Hindlimb muscle (tissue), 1 donor: Measurements from ENCODE around the gene WDFY1. TPM values are rescaled to one million over a fixed set of nuclear protein-coding genes. Genes with fewer than 3 reads are reported as not detected.

Source experiments
- DNase-seq: peaks from one replicate; pipeline ENCODE4 v3.0.0-alpha.2; 2013
- polyA plus RNA-seq: library from polyadenylated mRNA; unstranded; fragments of 120-200 nt; gene quantifications from one replicate; pipeline ENCODE4 v1.2.1, GENCODE V29; 2013; ENCODE audit not compliant: insufficient read length

WDFY1 gene
- polyA plus RNA-seq, 1 donor, result 29.6 TPM

DNA sequence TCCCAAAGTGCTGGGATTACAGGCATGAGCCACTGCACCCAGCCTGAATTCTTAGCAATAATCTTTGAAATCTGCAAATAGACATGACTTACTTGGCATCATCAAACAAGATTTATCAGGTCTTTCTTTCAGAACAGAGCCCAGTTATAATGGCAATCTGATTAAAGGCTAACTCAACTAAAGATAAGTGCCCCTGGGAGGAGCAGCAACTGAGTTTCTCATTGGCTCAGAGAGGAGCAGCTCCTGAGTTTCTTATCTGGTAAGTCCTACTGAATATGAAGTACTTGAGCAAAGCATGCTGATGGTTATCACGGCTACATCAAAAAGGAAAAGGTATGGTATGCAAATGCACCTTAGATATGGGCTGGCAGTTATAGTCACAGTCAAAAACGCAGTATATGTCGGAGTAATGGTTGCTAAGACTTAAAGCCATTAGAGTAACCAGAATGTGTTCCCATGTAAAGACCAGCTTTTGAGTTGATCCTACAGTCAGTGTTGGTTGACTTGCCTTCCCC, 92.8 kb downstream of the WDFY1 start:
- no peak for DNase-seq

DNA sequence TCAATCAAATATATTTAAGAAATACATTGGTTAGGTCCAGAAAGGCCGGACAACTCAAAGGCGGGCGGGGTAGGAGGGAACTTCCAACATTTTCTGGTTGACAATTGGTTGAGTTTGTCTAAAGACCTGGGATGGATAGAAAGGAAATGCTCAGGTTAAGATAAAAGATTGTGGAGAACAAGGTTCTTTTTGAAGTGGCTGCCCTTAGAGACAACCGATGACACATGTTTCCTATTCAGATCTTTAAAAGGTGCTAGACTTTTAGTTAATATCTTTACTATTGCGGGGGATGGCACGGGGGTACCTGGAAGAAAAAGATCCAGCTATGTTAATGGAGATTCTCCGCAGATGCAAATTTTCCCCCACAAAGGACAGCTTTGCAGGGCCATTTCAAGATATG, 97.7 kb downstream of the WDFY1 start:
- no peak for DNase-seq

DNA sequence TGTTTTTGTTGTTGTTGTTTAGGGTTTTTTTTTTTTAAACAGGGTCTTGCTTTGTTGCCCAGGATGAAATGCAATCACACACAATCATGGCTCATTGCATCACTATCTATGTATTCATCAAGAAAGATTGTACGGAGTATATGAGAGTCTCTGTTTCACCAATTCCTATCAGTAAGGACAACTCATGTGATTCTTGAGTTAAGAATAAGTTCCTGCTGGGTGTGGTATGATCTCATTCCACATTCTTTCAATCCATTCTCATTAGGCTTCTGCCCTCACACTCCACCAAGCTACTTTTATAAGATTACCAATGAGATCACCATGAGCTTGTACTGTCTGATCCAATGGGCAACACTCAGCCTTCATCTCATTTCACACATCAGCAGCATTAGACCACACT, 98.6 kb downstream of the WDFY1 start:
- DNase-seq, result no peak

DNA sequence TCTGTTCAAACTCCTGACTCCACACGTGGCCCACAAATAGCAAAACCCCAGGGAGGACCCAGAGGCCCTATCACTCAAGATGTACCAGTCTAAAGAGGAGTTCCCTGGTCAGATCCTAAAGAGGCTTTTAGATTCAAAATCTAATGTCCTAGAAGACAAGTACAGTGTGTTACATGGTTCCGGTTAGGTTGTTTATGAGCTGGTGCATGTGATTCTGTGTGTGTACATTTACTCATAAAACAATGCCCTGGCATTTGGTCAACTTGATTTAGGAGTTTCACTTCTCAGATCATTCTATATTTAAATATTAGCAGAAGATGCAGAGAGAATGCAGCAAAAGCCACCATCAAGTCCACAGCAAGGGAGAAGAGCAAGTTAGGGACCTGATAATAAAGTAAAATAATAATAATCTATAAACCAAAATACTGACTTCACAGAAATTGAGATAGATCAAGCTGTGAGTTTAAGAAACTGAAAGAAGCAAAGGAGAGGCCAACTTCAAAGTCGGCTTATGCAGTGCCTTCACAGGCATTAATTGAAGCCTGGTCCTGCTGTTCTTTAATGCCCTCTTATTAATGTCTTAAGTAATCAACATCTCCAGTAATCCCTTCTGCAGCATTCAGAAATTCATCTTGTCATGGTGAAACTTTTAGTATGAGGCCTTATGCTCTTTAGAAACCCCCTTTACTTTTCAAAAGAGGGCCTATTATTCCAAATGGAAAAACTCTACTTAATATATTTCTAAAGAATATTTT, 103.5 kb downstream of the WDFY1 start:
- DNase-seq, result no peak

DNA sequence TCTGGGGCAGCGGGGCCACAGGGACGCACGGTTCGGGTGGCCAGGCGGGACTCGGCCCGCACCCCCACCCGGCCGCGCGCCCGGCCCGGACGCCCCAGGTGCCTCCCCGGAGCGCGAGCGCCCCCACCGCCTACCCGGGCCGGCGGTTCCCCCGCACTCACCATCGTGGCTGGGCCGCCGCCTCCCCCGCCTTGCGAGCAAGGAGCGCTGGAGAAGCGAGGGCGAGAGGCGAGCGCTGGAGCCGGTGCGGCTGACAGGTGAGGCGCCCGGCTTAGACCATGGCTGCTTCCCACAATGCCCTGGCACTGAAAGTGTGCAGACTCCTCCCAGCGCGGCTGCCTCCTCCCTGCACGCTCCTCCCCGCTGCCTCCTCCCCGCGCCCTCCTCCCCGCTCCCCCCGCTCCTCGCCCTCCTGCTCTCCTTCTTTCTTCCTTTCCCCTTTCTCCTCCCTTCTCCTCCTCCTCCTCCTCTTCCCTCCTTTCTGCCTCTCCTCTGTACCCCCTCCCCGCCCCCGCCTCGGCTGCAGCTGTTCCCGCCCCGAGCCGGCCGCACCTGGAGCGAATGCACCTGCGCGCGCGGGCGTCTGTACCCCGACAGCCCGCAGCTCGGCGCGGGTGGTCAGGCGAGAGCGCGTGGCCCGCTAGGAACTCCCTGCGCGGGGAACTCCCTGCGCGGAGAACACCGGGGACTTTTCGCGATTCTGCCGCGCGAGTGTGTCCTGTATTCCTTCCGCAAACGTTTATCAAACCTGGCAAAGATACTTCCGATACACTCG, 107.7 kb downstream of the WDFY1 start, which contains the start of gene AP1S3:
AP1S3 (minus strand) TSS at position 296 of the 775 bp plus-strand sequence; CDS start at position 164, 132 bp downstream.
- DNase-seq, result peak; percentile 54

DNA sequence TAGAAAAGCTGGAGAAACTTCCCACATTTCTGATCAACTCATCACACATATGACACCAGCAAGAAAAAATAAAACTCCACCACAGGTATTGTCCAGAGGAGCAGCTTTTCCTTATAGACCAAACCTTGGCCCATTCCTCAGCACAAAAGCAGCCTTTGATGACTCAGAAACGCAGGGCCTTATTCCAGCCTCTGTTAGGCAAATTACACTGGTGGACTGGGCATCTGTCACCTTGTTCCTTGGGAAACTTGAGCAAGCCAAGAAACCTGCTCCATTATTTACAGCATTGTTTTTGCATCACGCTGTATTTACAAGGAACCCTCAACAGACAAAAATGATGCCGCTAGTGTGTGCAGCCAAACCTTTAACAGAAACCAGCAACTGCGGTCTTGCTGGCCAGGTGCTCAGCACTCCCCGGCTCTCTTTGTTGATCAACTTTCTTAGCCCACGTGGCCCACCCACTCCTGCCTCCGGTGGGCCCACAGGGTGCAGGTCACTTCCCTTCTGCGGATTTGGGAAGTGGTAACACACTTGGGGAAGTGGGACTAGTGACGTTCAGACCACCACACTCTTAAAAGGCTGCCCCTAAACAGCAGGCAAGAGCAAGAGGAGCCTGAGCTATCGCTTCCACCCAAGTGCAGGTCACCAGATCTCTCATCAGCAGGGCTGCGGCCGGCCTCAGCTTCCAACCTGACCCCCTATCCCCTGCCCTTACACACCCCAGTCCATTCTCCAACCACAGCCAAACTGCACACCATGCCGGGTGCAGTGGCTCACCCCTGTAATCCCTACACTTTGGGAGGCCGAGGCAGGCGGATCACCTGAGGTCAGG, 109.2 kb downstream of the WDFY1 start:
- no peak for DNase-seq

- no peak for DNase-seq
Observed at GRCh38 chr2:223834431-223834830, 110.7 kb downstream of the WDFY1 start.

DNA sequence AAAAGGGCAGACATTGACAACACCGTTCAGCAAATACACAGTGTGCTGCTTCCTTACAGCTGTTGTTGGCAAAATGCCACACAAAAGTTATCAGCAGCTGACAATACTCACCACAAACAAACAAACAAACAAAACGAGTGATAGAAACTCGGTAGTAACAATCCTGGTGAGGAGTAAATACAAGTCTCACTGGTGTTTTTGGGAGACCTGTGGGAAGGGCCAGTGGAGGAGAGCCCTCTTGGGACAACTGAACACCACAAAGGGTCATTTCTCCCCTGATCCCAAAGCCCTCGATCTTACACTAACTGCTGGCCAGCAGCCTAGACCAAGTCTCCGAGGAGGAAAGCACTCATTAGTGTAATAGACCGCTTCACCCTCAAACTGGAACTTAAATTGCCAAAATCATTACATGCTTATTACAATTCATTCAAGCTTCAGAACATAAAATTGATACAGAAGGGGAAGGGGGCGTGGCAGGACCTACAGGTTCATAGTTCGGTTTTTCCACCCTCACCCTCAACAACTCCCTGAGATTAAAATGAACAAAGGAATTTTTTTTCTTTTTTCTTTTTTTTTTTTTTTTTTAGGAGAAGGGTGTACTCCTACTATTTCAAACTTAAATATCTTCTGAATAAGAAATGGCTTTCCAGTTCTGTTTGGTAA, 112.8 kb downstream of the WDFY1 start:
- no peak for DNase-seq

DNA sequence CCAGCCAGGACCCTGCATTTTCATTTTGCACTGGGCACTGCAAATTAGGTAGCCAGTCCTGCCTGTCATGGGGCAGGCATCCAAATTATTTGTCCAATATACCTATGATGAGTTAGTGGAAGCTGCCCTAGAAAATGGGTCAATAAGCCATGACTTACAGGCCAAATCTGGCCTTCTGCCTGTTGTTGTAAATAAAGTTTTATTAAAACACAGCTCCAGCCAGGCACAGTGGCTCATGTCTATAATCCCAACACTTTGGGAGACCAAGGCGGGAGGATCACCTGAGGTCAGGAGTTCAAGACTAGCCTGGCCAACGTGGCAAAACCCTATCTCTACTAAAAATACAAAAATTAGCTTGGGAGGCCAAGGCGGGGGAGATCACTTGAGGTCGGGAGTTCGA, 116.0 kb downstream of the WDFY1 start:
- DNase-seq, result no peak

GRCh38 chr2:223828314-223828713, 116.8 kb downstream of the WDFY1 start:
- no peak for DNase-seq

DNA sequence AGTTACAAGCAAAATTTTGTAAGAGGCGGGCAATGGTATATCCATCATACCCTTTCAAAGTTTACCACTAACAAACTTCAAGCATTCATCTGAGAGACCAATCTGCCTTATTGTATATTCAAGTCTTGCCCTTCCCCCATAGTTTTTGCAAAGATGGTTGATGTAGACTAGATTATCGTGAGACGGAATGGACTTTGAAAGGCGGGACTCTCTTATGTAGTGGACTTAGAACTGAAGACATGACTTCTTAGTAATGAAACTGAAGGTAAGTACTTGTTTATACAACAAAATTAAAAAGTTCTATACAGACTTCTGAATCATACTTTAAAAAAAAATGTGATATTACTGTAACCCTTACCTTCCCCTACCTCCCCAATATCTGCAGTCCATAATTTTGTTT, 118.1 kb downstream of the WDFY1 start:
- no peak for DNase-seq

Other genes starting within 250 kb of the WDFY1 start
- gene AP1S3, start 107.8 kb downstream of the WDFY1 start, polyA plus RNA-seq, result 0.86 TPM
- gene MRPL44, start 12.1 kb upstream of the WDFY1 start, polyA plus RNA-seq, result 24.3 TPM
- gene SERPINE2, start 94.0 kb upstream of the WDFY1 start, polyA plus RNA-seq, result 88.6 TPM